VCaP (cell line): ENCODE measurements around the gene TTC28.

ENCODE experiments used
- H3K27ac ChIP-seq: fragments of 450-650 bp; 2 replicates; pipeline ENCODE4 v1.5.1; 2017
- TF ChIP-seq, protein P1 (sequence below): fragments of 450-650 bp; conservative IDR thresholded peaks from 2 replicates; pipeline ENCODE4 v1.5.1; 2017; ENCODE audit warnings: mild to moderate bottlenecking, moderate library complexity

The TTC28 gene

DNA sequence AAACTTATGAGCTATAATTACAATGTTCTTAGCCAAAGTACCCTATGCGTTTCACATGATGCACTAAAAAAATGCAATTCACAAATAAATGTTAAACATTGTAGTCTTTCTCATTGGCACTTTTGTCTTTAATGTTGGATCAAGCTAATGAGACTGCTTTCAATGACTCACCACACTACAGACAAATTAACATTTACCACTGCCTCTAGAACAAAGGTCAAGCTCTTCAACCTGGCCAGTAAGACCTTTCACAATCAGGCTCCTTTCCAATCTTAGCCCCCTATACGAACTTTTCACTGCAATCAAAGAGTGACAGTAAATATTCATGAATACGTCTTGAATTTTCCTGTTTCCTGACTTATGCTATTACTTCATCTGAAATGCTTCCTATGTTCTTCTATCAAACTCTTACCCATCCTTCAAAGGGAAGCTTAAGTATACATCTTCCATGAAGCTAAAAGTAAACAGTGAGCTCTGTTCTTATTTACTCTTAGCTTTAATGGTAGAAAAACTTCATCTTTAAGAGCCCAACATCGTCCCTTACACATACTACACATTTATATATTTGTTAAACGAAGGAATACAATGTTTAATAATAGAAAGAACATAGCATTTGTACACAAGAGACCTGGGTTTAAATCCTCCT lies 433.9 kb downstream of the TTC28 start:
- no peak overlapping the region for H3K27ac ChIP-seq
- TF ChIP-seq, protein P1, sequence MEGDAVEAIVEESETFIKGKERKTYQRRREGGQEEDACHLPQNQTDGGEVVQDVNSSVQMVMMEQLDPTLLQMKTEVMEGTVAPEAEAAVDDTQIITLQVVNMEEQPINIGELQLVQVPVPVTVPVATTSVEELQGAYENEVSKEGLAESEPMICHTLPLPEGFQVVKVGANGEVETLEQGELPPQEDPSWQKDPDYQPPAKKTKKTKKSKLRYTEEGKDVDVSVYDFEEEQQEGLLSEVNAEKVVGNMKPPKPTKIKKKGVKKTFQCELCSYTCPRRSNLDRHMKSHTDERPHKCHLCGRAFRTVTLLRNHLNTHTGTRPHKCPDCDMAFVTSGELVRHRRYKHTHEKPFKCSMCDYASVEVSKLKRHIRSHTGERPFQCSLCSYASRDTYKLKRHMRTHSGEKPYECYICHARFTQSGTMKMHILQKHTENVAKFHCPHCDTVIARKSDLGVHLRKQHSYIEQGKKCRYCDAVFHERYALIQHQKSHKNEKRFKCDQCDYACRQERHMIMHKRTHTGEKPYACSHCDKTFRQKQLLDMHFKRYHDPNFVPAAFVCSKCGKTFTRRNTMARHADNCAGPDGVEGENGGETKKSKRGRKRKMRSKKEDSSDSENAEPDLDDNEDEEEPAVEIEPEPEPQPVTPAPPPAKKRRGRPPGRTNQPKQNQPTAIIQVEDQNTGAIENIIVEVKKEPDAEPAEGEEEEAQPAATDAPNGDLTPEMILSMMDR: no peak

GRCh38 chr22:28244757-28245156 lies 434.9 kb downstream of the TTC28 start:
- TF ChIP-seq, protein P1: no peak
- H3K27ac ChIP-seq: no peak overlapping the region

DNA sequence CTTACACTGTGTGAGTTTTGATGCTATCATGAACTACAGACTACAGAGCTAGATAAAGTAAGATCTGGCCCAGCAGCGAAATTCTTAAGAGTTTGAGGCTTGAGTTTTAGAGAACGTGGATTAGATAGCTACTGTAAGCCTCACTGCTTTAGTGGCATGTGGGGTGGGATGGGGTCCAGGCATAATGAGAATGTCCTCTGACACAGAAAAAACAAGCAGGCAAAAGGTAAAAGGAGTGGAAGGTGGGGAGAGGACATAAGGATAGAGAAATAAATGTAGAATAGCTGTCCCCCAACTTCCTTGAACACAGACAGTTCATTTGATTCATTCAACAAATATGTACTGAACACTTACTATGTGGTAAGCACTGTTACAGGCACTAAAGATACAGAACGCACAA lies 436.1 kb downstream of the TTC28 start:
- H3K27ac ChIP-seq: no peak overlapping the region
- TF ChIP-seq, protein P1: no peak

GRCh38 chr22:28241656-28242290 lies 437.9 kb downstream of the TTC28 start:
- H3K27ac ChIP-seq: no peak overlapping the region
- TF ChIP-seq, protein P1: no peak

GRCh38 chr22:28239941-28240340 lies 439.7 kb downstream of the TTC28 start:
- H3K27ac ChIP-seq: no peak overlapping the region
- TF ChIP-seq, protein P1: no peak

- TF ChIP-seq, protein P1: no peak
- H3K27ac ChIP-seq: no peak overlapping the region
Observed at GRCh38 chr22:28237783-28238182, 441.9 kb downstream of the TTC28 start.

DNA sequence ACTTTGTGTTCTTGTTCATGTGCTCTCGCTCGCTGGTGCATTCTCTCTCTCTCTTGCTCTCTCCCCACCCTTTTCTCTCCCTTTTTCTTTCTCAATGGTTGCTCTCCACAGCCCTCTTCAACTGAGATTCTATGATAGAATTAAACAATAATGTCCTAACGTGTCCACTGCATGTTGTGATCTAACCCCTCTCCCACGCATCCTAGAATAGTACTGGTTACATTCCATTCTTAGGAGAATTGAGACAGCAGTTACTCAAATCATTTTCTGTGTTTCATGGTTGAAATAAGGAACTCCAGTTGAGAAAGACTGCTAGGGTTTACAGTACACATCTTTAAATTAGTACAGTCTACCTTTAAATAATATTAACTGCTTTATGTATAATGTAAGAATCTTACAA lies 442.5 kb downstream of the TTC28 start:
- no peak overlapping the region for H3K27ac ChIP-seq
- TF ChIP-seq, protein P1: no peak
